ENCODE data around the gene CASK. TPM values are rescaled to one million over a fixed set of nuclear protein-coding genes. Genes with fewer than 3 reads are reported as not detected.

The CASK gene
- total RNA-seq, 2 donors from 2014 or later, result 15.0 to 17.0 TPM

DNA sequence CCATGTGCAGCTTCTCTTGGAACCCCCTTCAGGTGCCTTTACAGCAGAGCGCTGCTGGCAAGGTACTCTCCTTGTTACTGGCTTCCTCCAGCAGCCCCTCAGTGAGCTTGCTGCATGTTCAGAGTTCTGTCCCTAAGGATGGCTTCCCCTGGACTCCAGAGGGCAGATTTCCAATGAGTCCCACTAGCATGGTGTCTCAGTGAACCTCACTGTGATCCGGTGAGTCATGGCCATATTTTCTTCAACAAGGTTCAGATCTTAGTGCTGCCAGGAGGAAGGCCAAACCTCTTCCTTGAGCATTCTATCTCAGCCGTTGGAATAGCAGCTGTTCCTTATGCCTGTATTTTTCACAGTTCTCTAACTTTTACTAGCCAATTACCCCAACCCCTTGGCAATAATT, 98.8 kb downstream of the CASK start:
- Histone ChIP-seq H3K36me3 (no peaks in the 10 kb centered on the region), H3K4me1 (no peaks in the 10 kb centered on the region), H3K4me3 (no peak overlapping the region), H3K9me3 (no peaks in the 10 kb centered on the region), H3K27ac (no peak overlapping the region), H3K27me3 (no peaks in the 10 kb centered on the region)
- TF ChIP-seq, protein P1, sequence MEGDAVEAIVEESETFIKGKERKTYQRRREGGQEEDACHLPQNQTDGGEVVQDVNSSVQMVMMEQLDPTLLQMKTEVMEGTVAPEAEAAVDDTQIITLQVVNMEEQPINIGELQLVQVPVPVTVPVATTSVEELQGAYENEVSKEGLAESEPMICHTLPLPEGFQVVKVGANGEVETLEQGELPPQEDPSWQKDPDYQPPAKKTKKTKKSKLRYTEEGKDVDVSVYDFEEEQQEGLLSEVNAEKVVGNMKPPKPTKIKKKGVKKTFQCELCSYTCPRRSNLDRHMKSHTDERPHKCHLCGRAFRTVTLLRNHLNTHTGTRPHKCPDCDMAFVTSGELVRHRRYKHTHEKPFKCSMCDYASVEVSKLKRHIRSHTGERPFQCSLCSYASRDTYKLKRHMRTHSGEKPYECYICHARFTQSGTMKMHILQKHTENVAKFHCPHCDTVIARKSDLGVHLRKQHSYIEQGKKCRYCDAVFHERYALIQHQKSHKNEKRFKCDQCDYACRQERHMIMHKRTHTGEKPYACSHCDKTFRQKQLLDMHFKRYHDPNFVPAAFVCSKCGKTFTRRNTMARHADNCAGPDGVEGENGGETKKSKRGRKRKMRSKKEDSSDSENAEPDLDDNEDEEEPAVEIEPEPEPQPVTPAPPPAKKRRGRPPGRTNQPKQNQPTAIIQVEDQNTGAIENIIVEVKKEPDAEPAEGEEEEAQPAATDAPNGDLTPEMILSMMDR (IDR thresholded peaks at IDR 0.05), result no peak
- no peak for DNase-seq (ENCODE audit: low spot score)

- Histone ChIP-seq H3K27ac (no peak overlapping the region), H3K9me3 (no peaks in the 10 kb centered on the region), H3K36me3 (no peaks in the 10 kb centered on the region), H3K4me3 (no peak overlapping the region), H3K27me3 (no peaks in the 10 kb centered on the region), H3K4me1 (no peaks in the 10 kb centered on the region)
- DNase-seq (ENCODE audit: low spot score), result no peak
- TF ChIP-seq, protein P1 (IDR thresholded peaks at IDR 0.05), result no peak
Measured at GRCh38 chrX:41823402-41823801, 100.0 kb downstream of the CASK start.

- H3K27ac ChIP-seq, result no peak overlapping the region
- no peaks in the 10 kb centered on the region for H3K36me3 ChIP-seq
- H3K4me1 ChIP-seq, result no peaks in the 10 kb centered on the region
- DNase-seq (ENCODE audit: low spot score), result no peak
- H3K4me3 ChIP-seq, result no peak overlapping the region
- no peaks in the 10 kb centered on the region for H3K27me3 ChIP-seq
- no peaks in the 10 kb centered on the region for H3K9me3 ChIP-seq
- TF ChIP-seq, protein P1 (IDR thresholded peaks at IDR 0.05), result no peak
Measured at GRCh38 chrX:41822892-41823291, 100.5 kb downstream of the CASK start.

GRCh38 chrX:41808047-41808446, 115.3 kb downstream of the CASK start:
- H3K36me3 ChIP-seq, result no peaks in the 10 kb centered on the region
- DNase-seq (ENCODE audit: low spot score), result no peak
- no peak overlapping the region for H3K27ac ChIP-seq
- H3K9me3 ChIP-seq, result peaks cover 0 to 8% of the 10 kb centered on the region in 2 donors
- H3K4me3 ChIP-seq, result no peak overlapping the region
- H3K27me3 ChIP-seq, result no peaks in the 10 kb centered on the region
- no peaks in the 10 kb centered on the region for H3K4me1 ChIP-seq
- TF ChIP-seq, protein P1 (IDR thresholded peaks at IDR 0.05), result no peak

DNA sequence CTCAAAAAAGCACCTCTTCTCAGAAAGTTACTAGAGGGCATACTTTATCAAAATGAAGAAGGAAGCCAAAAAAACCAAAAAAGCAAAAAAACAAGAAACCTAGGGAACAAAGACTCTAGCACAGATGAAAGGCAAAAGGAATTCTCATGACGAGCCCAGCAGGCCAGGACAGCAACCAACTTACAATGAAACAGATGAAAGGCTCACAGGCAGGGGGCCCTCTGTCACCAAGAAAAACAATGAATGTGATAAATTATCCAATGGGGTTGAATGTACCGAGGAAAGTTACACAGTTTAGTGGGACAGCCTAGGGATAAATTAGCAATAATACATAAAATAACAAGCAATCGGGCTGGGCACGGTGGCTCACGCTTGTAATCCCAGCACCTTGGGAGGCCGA, 120.4 kb downstream of the CASK start:
- H3K4me3 ChIP-seq, result no peak overlapping the region
- H3K27me3 ChIP-seq, result no peaks in the 10 kb centered on the region
- no peak overlapping the region for H3K27ac ChIP-seq

GRCh38 chrX:41799661-41800060, 123.7 kb downstream of the CASK start:
- no peaks in the 10 kb centered on the region for H3K27me3 ChIP-seq
- no peak overlapping the region for H3K4me3 ChIP-seq
- no peak overlapping the region for H3K27ac ChIP-seq
- TF ChIP-seq, protein P1 (IDR thresholded peaks at IDR 0.05), result no peak
- H3K36me3 ChIP-seq, result no peaks in the 10 kb centered on the region
- no peaks in the 10 kb centered on the region for H3K4me1 ChIP-seq
- no peaks in the 10 kb centered on the region for H3K9me3 ChIP-seq
- no peak for DNase-seq (ENCODE audit: low spot score)

More for the DNA sequence above, 120.4 kb downstream of the CASK start:
- TF ChIP-seq, protein P1 (IDR thresholded peaks at IDR 0.05), result peak in 1 of 2 donors; percentile 13
- DNase-seq (ENCODE audit: low spot score), result no peak
- H3K9me3 ChIP-seq, result no peaks in the 10 kb centered on the region
- H3K4me1 ChIP-seq, result no peaks in the 10 kb centered on the region
- H3K36me3 ChIP-seq, result no peaks in the 10 kb centered on the region
